Brain microvascular endothelial cell (primary cell): ENCODE measurements around the gene NR2F2.
"Not testable (repeated sequence)": the region's sequence is repeated elsewhere in the genome, so short reads cannot be mapped to it uniquely, and the experiment has no call there.

Source experiments
- DNase-seq: peaks from one replicate; pipeline ENCODE4 v3.0.0-alpha.2; 2020
- H3K27ac ChIP-seq: fragments of 250-450 bp; sonication (Bioruptor Pico); 2 replicates; pipeline ENCODE4 v1.5.1; 2020; ENCODE audit warnings: mild to moderate bottlenecking, moderate library complexity
- H3K27me3 ChIP-seq: fragments of 250-450 bp; sonication (Bioruptor Pico); replicated peaks from 2 replicates; pipeline ENCODE4 v1.5.1; 2020; ENCODE audit warnings: mild to moderate bottlenecking
- H3K36me3 ChIP-seq: fragments of 250-450 bp; sonication (Bioruptor Pico); replicated peaks from 2 replicates; pipeline ENCODE4 v1.5.1; 2020; ENCODE audit warnings: mild to moderate bottlenecking
- H3K4me3 ChIP-seq: 2 replicates; pipeline ENCODE4 v1.5.1; 2011; ENCODE audit warnings: low read depth, mild to moderate bottlenecking, control low read depth, low read length, moderate library complexity
- CTCF ChIP-seq: IDR thresholded peaks from 2 replicates; pipeline ENCODE4 v1.5.1; 2011; ENCODE audit warnings: low read depth, mild to moderate bottlenecking, moderate library complexity, low read length, control low read depth, inconsistent platforms; ENCODE audit errors: missing control alignments
- in situ Hi-C: cut with HindIII; loops from 2 replicates; pipeline ENCODE4 v1.10.0; 2017; ENCODE audit warnings: low sequenced_read_pairs, low pct_ligation_motif_present

NR2F2 gene

DNA sequence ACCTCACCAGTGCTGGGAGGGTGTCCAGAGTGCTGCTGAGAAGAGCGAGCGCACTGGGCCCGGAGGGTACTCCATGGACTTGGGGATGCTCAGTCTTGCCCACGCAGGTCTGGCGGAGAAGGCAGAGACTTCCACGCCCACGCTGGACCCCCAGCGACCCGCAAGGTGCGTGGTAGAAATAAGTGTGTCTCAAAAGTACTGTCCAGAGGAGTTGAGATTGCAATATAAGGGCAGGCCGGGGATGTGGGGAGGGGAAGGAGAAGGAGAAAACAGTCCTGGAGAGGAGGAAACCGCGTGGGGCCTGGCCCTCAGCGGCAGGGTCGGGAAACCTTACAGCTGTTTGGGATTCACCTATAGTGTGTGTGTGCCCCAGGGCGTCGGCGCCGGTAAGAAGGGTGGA, 38.9 kb downstream of the NR2F2 start:
- no peaks in the 10 kb centered on the region for H3K27me3 ChIP-seq
- in situ Hi-C loops: no loop called here

DNA sequence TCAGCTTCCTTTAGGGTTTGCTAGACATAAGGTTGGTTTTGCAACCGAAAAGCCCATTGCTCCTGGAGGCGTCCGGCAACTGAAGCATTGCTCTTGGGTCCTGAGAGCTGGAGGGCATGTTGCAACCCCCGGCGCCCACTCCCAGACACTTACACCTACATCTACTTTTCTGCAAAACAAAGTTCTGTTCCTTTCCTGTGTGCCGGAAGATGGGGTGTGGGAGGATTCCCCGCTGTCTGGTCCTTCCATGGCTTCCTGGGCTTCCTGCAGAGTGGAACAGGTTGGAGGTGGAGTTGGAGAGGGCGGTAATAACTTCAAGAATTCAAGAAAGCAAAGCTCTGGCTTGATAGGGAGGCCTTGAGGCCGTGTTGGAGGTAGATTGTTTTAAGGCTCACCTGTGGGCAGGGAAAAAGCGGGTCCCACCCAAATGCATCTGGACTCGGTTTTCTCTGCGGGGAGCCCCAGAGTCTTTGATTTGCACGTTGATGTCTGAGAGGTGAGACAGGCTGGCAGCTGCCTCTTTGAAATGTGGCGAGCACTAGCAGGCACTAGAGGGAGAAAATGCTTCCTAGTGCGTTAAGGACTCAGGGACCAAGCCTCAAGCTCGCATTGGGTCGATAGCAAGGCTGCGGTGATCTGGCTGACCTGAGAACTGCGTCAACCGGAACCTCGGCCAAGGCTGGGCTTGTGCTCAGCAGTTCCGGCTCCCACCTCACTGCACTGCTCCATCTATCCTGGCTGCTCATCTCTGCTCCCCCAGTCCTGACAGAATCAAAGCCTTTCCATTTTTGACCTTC, 39.5 kb downstream of the NR2F2 start:
- TF ChIP-seq CTCF: no peak

More for the DNA sequence above, 38.9 kb downstream of the NR2F2 start:
- Histone ChIP-seq H3K27ac (no peak overlapping the region), H3K4me3 (no peak overlapping the region), H3K36me3 (no peaks in the 10 kb centered on the region)
- no peak for DNase-seq
- TF ChIP-seq CTCF: no peak

DNA sequence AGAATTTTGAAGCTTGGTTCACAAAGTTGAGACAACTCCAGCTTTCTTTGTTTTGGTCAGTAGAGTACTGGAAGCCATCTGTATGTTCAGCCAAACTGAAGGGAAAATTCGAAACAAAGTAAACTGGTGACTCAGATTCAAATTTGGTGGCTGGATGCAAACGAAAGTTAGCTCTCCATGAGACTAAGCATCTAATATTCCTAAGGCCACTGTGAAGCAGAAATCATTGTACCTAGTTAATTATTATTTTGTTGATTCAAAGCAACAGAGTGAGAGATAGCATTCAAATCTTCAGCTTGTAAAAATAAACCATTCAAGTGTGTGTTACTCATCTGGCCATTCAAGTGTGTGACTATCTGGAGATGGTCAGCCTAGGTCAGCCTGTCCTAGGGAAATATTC, 42.1 kb downstream of the NR2F2 start:
- in situ Hi-C loops: no loop called here
- Histone ChIP-seq H3K27ac (no peak overlapping the region), H3K36me3 (no peaks in the 10 kb centered on the region), H3K27me3 (no peaks in the 10 kb centered on the region), H3K4me3 (no peak overlapping the region)
- no peak for DNase-seq
- no peak for TF ChIP-seq CTCF

More for the DNA sequence above, 39.5 kb downstream of the NR2F2 start:
- Histone ChIP-seq H3K4me3 (no peak overlapping the region), H3K27ac (no peak overlapping the region), H3K36me3 (no peaks in the 10 kb centered on the region), H3K27me3 (no peaks in the 10 kb centered on the region)
- in situ Hi-C loops: no loop called here
- DNase-seq: no peak

DNA sequence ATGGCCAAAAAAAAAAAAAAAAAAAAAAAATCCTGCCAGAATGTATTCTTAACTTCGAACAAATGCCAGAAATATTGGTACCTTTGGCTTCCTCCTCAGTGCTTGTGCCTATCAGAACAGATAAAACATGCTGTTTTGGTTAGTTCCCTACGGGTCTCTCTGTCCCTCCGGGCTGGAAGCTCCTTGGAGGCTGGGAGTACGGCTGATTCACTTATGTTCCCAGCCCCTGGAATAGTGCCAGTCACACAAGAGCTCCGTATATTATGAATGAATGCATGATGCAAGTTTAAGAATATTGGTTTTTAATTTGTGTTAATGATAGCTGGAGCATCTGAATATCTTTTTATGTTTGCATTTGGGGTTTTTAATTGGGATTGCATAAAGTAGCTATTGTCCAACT, 44.0 kb downstream of the NR2F2 start:
- no peaks in the 10 kb centered on the region for H3K27me3 ChIP-seq
- DNase-seq: no peak
- no peaks in the 10 kb centered on the region for H3K36me3 ChIP-seq
- in situ Hi-C loops: no loop called here
- H3K27ac ChIP-seq: no peak overlapping the region
- TF ChIP-seq CTCF: no peak
- H3K4me3 ChIP-seq: no peak overlapping the region

DNA sequence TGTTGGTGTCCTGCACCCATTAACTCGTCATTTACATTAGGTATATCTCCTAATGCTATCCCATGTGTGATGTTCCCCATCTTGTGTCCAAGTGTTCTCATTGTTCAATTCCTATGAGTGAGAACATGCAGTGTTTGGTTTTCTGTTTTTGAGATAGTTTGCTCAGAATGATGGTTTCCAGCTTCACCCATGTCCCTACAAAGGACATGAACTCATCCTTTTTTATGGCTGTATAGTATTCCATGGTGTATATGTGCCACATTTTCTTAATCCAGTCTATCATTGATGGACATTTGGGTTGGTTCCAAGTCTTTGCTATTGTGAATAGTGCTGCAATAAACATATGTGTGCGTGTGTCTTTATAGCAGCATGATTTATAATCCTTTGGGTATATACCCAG, 49.1 kb downstream of the NR2F2 start:
- H3K36me3 ChIP-seq, H3K27ac ChIP-seq, in situ Hi-C loops, H3K4me3 ChIP-seq, DNase-seq, H3K27me3 ChIP-seq: not testable (repeated sequence)

- in situ Hi-C loops: no loop called here
- no peak overlapping the region for H3K4me3 ChIP-seq
- DNase-seq: no peak
- H3K27ac ChIP-seq: no peak overlapping the region
- no peaks in the 10 kb centered on the region for H3K36me3 ChIP-seq
- TF ChIP-seq CTCF: no peak
- H3K27me3 ChIP-seq: no peaks in the 10 kb centered on the region
Observed at GRCh38 chr15:96381463-96381862, 51.0 kb downstream of the NR2F2 start.
